ENCODE results near the gene VAV2. TPM values are rescaled to one million over a fixed set of nuclear protein-coding genes. Genes with fewer than 3 reads are reported as not detected.
"Not testable (repeated sequence)": the region's sequence is repeated elsewhere in the genome, so short reads cannot be mapped to it uniquely, and the experiment has no call there.

VAV2 gene
- total RNA-seq, 2 experiments from 2014 or later = 4.2 TPM

GRCh38 chr9:133767008-133767407 lies 225.1 kb downstream of the VAV2 start:
- peaks cover 11% of the 10 kb centered on the region for H3K9me3 Mint-ChIP-seq
- no peaks in the 10 kb centered on the region for H3K27me3 Mint-ChIP-seq
- no peak overlapping the region for H3K4me3 Mint-ChIP-seq
- H3K36me3 Mint-ChIP-seq = peaks cover 15% of the 10 kb centered on the region
- H3K27ac Mint-ChIP-seq = no peak overlapping the region
- no peaks in the 10 kb centered on the region for H3K4me1 Mint-ChIP-seq
- no peak for DNase-seq

- H3K4me3 Mint-ChIP-seq, DNase-seq, H3K4me1 Mint-ChIP-seq, H3K27ac Mint-ChIP-seq, H3K27me3 Mint-ChIP-seq: not testable (repeated sequence)
- H3K36me3 Mint-ChIP-seq = peaks cover 15% of the 10 kb centered on the region
- H3K9me3 Mint-ChIP-seq = peaks cover 11% of the 10 kb centered on the region
Observed at GRCh38 chr9:133766234-133766633, 225.9 kb downstream of the VAV2 start.

- DNase-seq = no peak
- peaks cover 15% of the 10 kb centered on the region for H3K36me3 Mint-ChIP-seq
- H3K27me3 Mint-ChIP-seq = peaks cover 3% of the 10 kb centered on the region
- peaks cover 11% of the 10 kb centered on the region for H3K9me3 Mint-ChIP-seq
- H3K4me1 Mint-ChIP-seq = no peaks in the 10 kb centered on the region
- no peak overlapping the region for H3K27ac Mint-ChIP-seq
- no peak overlapping the region for H3K4me3 Mint-ChIP-seq
Observed at GRCh38 chr9:133763272-133764183, 228.6 kb downstream of the VAV2 start.

GRCh38 chr9:133762488-133763271 lies 229.4 kb downstream of the VAV2 start:
- Mint-ChIP-seq H3K9me3 (peaks cover 11% of the 10 kb centered on the region), H3K4me3 (no peak overlapping the region), H3K36me3 (peaks cover 12% of the 10 kb centered on the region), H3K4me1 (no peaks in the 10 kb centered on the region), H3K27ac (no peak overlapping the region), H3K27me3 (peaks cover 3% of the 10 kb centered on the region)
- no peak for DNase-seq

GRCh38 chr9:133761641-133762248 lies 230.4 kb downstream of the VAV2 start:
- H3K27ac Mint-ChIP-seq = no peak overlapping the region
- H3K9me3 Mint-ChIP-seq = peaks cover 9% of the 10 kb centered on the region
- no peaks in the 10 kb centered on the region for H3K4me1 Mint-ChIP-seq
- peaks cover 9% of the 10 kb centered on the region for H3K36me3 Mint-ChIP-seq
- peaks cover 3% of the 10 kb centered on the region for H3K27me3 Mint-ChIP-seq
- no peak for DNase-seq
- no peak overlapping the region for H3K4me3 Mint-ChIP-seq

- peaks cover 9% of the 10 kb centered on the region for H3K36me3 Mint-ChIP-seq
- H3K27ac Mint-ChIP-seq = no peak overlapping the region
- H3K27me3 Mint-ChIP-seq = peaks cover 3% of the 10 kb centered on the region
- H3K9me3 Mint-ChIP-seq = peaks cover 4% of the 10 kb centered on the region
- H3K4me3 Mint-ChIP-seq = no peak overlapping the region
- H3K4me1 Mint-ChIP-seq = no peaks in the 10 kb centered on the region
- no peak for DNase-seq
Observed at GRCh38 chr9:133760713-133761290, 231.3 kb downstream of the VAV2 start.

GRCh38 chr9:133759946-133760345 lies 232.2 kb downstream of the VAV2 start:
- Mint-ChIP-seq H3K9me3 (peaks cover 4% of the 10 kb centered on the region), H3K36me3 (peaks cover 6% of the 10 kb centered on the region), H3K27ac (no peak overlapping the region), H3K4me3 (no peak overlapping the region), H3K4me1 (no peaks in the 10 kb centered on the region), H3K27me3 (peaks cover 8% of the 10 kb centered on the region)
- DNase-seq = no peak

GRCh38 chr9:133759146-133759900 lies 232.8 kb downstream of the VAV2 start:
- Mint-ChIP-seq H3K4me1 (no peaks in the 10 kb centered on the region), H3K36me3 (peaks cover 4% of the 10 kb centered on the region), H3K4me3 (no peak overlapping the region), H3K9me3 (no peaks in the 10 kb centered on the region), H3K27me3 (peaks cover 14% of the 10 kb centered on the region), H3K27ac (no peak overlapping the region)
- no peak for DNase-seq

- H3K4me1 Mint-ChIP-seq = no peaks in the 10 kb centered on the region
- H3K27me3 Mint-ChIP-seq = peaks cover 25% of the 10 kb centered on the region
- no peaks in the 10 kb centered on the region for H3K36me3 Mint-ChIP-seq
- no peak overlapping the region for H3K27ac Mint-ChIP-seq
- DNase-seq = no peak
- no peak overlapping the region for H3K4me3 Mint-ChIP-seq
- H3K9me3 Mint-ChIP-seq = no peaks in the 10 kb centered on the region
Observed at GRCh38 chr9:133758228-133758627, 233.9 kb downstream of the VAV2 start.

- Mint-ChIP-seq H3K4me1 (no peaks in the 10 kb centered on the region), H3K9me3 (no peaks in the 10 kb centered on the region), H3K4me3 (no peak overlapping the region), H3K27me3 (peaks cover 48% of the 10 kb centered on the region), H3K36me3 (no peaks in the 10 kb centered on the region), H3K27ac (no peak overlapping the region)
- no peak for DNase-seq
Observed at GRCh38 chr9:133754688-133755227, 237.4 kb downstream of the VAV2 start.

GRCh38 chr9:133754187-133754586 lies 237.9 kb downstream of the VAV2 start:
- H3K9me3 Mint-ChIP-seq = no peaks in the 10 kb centered on the region
- H3K4me1 Mint-ChIP-seq = no peaks in the 10 kb centered on the region
- no peak for DNase-seq

GRCh38 chr9:133752739-133753446 lies 239.2 kb downstream of the VAV2 start:
- DNase-seq = no peak
- Mint-ChIP-seq H3K4me3 (no peak overlapping the region), H3K9me3 (no peaks in the 10 kb centered on the region), H3K4me1 (no peaks in the 10 kb centered on the region), H3K36me3 (no peaks in the 10 kb centered on the region), H3K27ac (no peak overlapping the region), H3K27me3 (peaks cover 54% of the 10 kb centered on the region)

More at GRCh38 chr9:133754187-133754586, 237.9 kb downstream of the VAV2 start:
- no peak overlapping the region for H3K27ac Mint-ChIP-seq
- H3K4me3 Mint-ChIP-seq = no peak overlapping the region
- peaks cover 48% of the 10 kb centered on the region for H3K27me3 Mint-ChIP-seq
- no peaks in the 10 kb centered on the region for H3K36me3 Mint-ChIP-seq

GRCh38 chr9:133750982-133751649 lies 241.0 kb downstream of the VAV2 start:
- Mint-ChIP-seq H3K36me3 (no peaks in the 10 kb centered on the region), H3K9me3 (no peaks in the 10 kb centered on the region), H3K4me1 (no peaks in the 10 kb centered on the region), H3K27ac (no peak overlapping the region), H3K4me3 (no peak overlapping the region), H3K27me3 (peaks cover 62% of the 10 kb centered on the region)
- no peak for DNase-seq

Data from activated naive CD8-positive, alpha-beta T cell treated with anti-CD3 and anti-CD28 coated beads for 36 hours (primary cell).